B cell (primary cell): Measurements from ENCODE around the gene PRAME. TPM values are rescaled to one million over a fixed set of nuclear protein-coding genes. Genes with fewer than 3 reads are reported as not detected.
A peak's percentile ranks its signal among the peaks of the same experiment; 100 is the strongest.

Experiments used
- ATAC-seq: fragments of 200-7000 bp; cut with Tn5 transposase; one replicate; pipeline ENCODE4 v1.10.0; 2021; ENCODE audit warnings: low read depth, mild to moderate bottlenecking, moderate number of reproducible peaks, moderate library complexity
- CTCF ChIA-PET: fragments of 350-600 bp; sonication (Branson Sonifier 250); formaldehyde crosslinking; loops from one replicate; lab custom pipeline; 2021; ENCODE audit warnings: antibody characterized with exemption, inconsistent platforms; lab: Charles Lee
- POLR2A ChIA-PET: fragments of 350-600 bp; sonication (Branson Sonifier 250); formaldehyde crosslinking; loops from one replicate; lab custom pipeline; 2021; ENCODE audit warnings: antibody characterized with exemption; lab: Charles Lee
- DNase-seq: peaks from one replicate; pipeline ENCODE4 v3.0.0; 2013
- H2AFZ ChIP-seq: 2 replicates; pipeline ENCODE4 v1.6.1; 2012; ENCODE audit warnings: mild to moderate bottlenecking, low read depth, low read length; ENCODE audit not compliant: insufficient read depth, poor library complexity, severe bottlenecking
- H3K27ac ChIP-seq, 2 donors: 1 replicate in 1 of 2; 2 replicates in 1 of 2; pipeline ENCODE4 v1.5.1; 2012 to 2013; ENCODE audit warnings: low read length in 2 of 2, mild to moderate bottlenecking in 2 of 2, moderate library complexity in 1 of 2
- H3K27me3 ChIP-seq, 4 experiments: fragments of 200-600 bp in 1 of 4; sonication (generic) in 1 of 4; replicated peaks in 1 of 4; 1 replicate in 2 of 4; 2 replicates in 2 of 4; pipeline versions ENCODE4 v1.6.1 to v1.7.0; 2013 to 2016; ENCODE audit warnings: low read length in 3 of 4, mild to moderate bottlenecking in 2 of 4, mixed read lengths in 1 of 4, moderate library complexity in 1 of 4; ENCODE audit not compliant: insufficient read depth in 4 of 4, control insufficient read depth in 3 of 4; ENCODE audit errors: control extremely low read depth in 1 of 4
- H3K36me3 ChIP-seq, 2 experiments: replicated peaks in 1 of 2; 1 replicate in 1 of 2; 2 replicates in 1 of 2; pipeline versions ENCODE4 v1.6.1 to v1.7.1; 2013; ENCODE audit warnings: low read length in 1 of 2; ENCODE audit not compliant: insufficient read depth in 2 of 2, control insufficient read depth in 1 of 2; ENCODE audit errors: control extremely low read depth in 1 of 2, extremely low read depth in 1 of 2
- H3K4me1 ChIP-seq, 2 donors: fragments of 200-600 bp in 1 of 2; sonication (generic) in 1 of 2; 1 replicate in 1 of 2; 2 replicates in 1 of 2; pipeline versions ENCODE4 v1.5.1 to v1.6.1; 2013 to 2017; ENCODE audit warnings: low read length in 2 of 2; ENCODE audit not compliant: control insufficient read depth in 2 of 2, insufficient read depth in 2 of 2
- H3K4me2 ChIP-seq: replicated peaks from 2 replicates; pipeline ENCODE3; 2012; ENCODE audit warnings: mild to moderate bottlenecking, low read depth, low read length; ENCODE audit not compliant: poor library complexity, severe bottlenecking
- H3K4me3 ChIP-seq, 5 experiments: fragments of 200-600 bp in 1 of 5; sonication (generic) in 1 of 5; 1 replicate in 3 of 5; 2 replicates in 2 of 5; pipeline versions ENCODE4 v1.5.1 to v1.7.0; 2011 to 2016; ENCODE audit warnings: low read length in 4 of 5, mild to moderate bottlenecking in 4 of 5, low read depth in 2 of 5, control low read depth in 1 of 5, moderate library complexity in 1 of 5; ENCODE audit not compliant: insufficient read depth in 1 of 5; ENCODE audit errors: control extremely low read depth in 1 of 5, extremely low read depth in 1 of 5
- H3K79me2 ChIP-seq: fragments of 200-600 bp; sonication (generic); one replicate; pipeline ENCODE4 v1.6.0; 2016; ENCODE audit warnings: low read length; ENCODE audit not compliant: control insufficient read depth, insufficient read depth
- H3K9ac ChIP-seq: fragments of 200-600 bp; sonication (generic); 2 replicates; pipeline ENCODE4 v1.6.1; 2017; ENCODE audit warnings: mild to moderate bottlenecking, low read length, moderate library complexity
- H3K9me3 ChIP-seq, 3 donors: one replicate each; pipeline versions ENCODE4 v1.6.1 to v1.7.1; 2013; ENCODE audit warnings: low read length in 2 of 3; ENCODE audit not compliant: control insufficient read depth in 2 of 3, insufficient read depth in 1 of 3; ENCODE audit errors: control extremely low read depth in 1 of 3
- H4K20me1 ChIP-seq: 2 replicates; pipeline ENCODE4 v1.6.0; 2012; ENCODE audit warnings: mild to moderate bottlenecking, low read length; ENCODE audit not compliant: insufficient read depth, control insufficient read depth, poor library complexity, severe bottlenecking
- H3K27ac Mint-ChIP-seq: one replicate; pipeline ENCODE4 v1.8.0; 2021; ENCODE audit warnings: mixed read lengths
- H3K27me3 Mint-ChIP-seq: one replicate; pipeline ENCODE4 v1.8.0; 2021; ENCODE audit warnings: mixed read lengths
- H3K4me1 Mint-ChIP-seq: one replicate; pipeline ENCODE4 v1.8.0; 2021; ENCODE audit warnings: mixed read lengths
- H3K4me3 Mint-ChIP-seq: one replicate; pipeline ENCODE4 v1.8.0; 2021; ENCODE audit warnings: mixed read lengths
- H3K9me3 Mint-ChIP-seq: one replicate; pipeline ENCODE4 v1.8.0; 2022; ENCODE audit warnings: mixed read lengths; ENCODE audit not compliant: insufficient read depth
- EZH2 ChIP-seq: IDR thresholded peaks from 2 replicates; pipeline ENCODE4 v1.6.1; 2012; ENCODE audit warnings: borderline replicate concordance, low read depth, mild to moderate bottlenecking, moderate library complexity, low read length; ENCODE audit not compliant: insufficient read depth, poor library complexity, severe bottlenecking
- WGBS: methylation state at CpG from one replicate; pipeline ENCODE4 v1.1.5; 2013; ENCODE audit warnings: missing lambda C conversion rate; ENCODE audit not compliant: insufficient coverage; 5-methylcytosine and 5-hydroxymethylcytosine counted together
- intact Hi-C: fragments of 100-400 bp; cut with micrococcal nuclease; formaldehyde crosslinking; loops from one replicate; pipeline ENCODE4 v1.10.0; 2022
- polyA plus RNA-seq: library from polyadenylated mRNA; depleted of rRNA; stranded (reverse); fragments of >200 nt; gene quantifications from 2 replicates; pipeline ENCODE4 v1.2.3, GENCODE V29; 2012
- total RNA-seq, 2 donors: library from RNA; stranded (reverse); fragments of 120-200 nt in 1 of 2; gene quantifications; 1 replicate in 1 of 2; 2 replicates in 1 of 2; pipeline versions ENCODE4 v1.2.3 to v1.2.4, GENCODE V29; 2013 to 2022
- TF ChIP-seq, protein P1 (sequence below): fragments of 200-600 bp; IDR thresholded peaks from one replicate; pipeline ENCODE4 v1.8.0; 2022; ENCODE audit warnings: antibody characterized with exemption, mild to moderate bottlenecking

PRAME gene
- total and polyA plus RNA-seq, 2 donors (not counting 1 experiment from before 2014, with no cell fraction given): 0.63 TPM; not detected in 1

DNA sequence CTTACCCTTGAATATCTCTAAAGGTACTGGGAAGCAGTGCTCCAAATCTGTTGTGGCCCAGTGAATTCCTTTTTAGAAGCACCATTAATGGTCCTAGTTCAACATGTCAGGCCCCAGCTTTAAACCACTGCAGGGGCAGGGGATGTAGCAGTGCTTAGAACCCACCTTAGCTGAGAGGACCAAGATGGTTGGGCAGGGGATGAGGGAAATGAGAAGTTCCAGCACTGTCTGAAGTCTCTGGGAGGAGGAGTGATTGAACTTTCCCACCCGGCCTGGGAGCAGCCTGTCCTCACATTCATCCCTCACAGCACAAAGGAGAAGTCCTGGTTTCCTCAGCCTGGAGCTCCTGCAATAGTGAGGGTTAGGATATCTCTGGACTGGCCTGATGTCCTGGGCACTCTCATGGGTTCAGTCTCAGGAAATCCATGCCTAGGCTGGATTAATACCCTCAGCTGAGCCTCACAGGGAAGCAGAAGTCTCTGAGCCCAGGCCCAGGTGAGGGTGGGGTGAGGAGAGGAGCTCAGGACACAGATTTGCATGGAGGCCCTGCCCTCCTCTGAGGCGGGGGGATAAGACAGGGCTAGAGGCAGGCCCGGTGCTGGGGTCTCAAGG, 28.6 kb upstream of the PRAME start:
- peak overlapping the region in 1 of 2 donors; percentile 23 for H3K27ac ChIP-seq
- H2AFZ ChIP-seq: no peak overlapping the region
- H3K4me3 Mint-ChIP-seq: no peak overlapping the region
- no peak for DNase-seq
- WGBS: no CpG with 5 or more reads among the region's 3 CpGs
- no peak overlapping the region for H3K27ac Mint-ChIP-seq
- no peak for ATAC-seq
- peaks cover 36 to 38% of the 10 kb centered on the region in 2 donors for H3K4me1 ChIP-seq
- intact Hi-C loops: loop anchor here (1.0 to 10.0 kb wide), 7 partner anchors 40 to 541 kb away; no protein-coding TSS in a partner anchor
- H3K9me3 Mint-ChIP-seq: no peaks in the 10 kb centered on the region
- H4K20me1 ChIP-seq: no peaks in the 10 kb centered on the region
- H3K27me3 Mint-ChIP-seq: no peaks in the 10 kb centered on the region
- TF ChIP-seq, protein P1, sequence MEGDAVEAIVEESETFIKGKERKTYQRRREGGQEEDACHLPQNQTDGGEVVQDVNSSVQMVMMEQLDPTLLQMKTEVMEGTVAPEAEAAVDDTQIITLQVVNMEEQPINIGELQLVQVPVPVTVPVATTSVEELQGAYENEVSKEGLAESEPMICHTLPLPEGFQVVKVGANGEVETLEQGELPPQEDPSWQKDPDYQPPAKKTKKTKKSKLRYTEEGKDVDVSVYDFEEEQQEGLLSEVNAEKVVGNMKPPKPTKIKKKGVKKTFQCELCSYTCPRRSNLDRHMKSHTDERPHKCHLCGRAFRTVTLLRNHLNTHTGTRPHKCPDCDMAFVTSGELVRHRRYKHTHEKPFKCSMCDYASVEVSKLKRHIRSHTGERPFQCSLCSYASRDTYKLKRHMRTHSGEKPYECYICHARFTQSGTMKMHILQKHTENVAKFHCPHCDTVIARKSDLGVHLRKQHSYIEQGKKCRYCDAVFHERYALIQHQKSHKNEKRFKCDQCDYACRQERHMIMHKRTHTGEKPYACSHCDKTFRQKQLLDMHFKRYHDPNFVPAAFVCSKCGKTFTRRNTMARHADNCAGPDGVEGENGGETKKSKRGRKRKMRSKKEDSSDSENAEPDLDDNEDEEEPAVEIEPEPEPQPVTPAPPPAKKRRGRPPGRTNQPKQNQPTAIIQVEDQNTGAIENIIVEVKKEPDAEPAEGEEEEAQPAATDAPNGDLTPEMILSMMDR: no peak
- no peak for TF ChIP-seq EZH2
- H3K4me2 ChIP-seq: peak overlapping the region; percentile 54
- ChIA-PET CTCF (interaction anchor here (0.6 to 6.9 kb wide), 65 partner anchors 8 to 1967 kb away, joined by 3 to 66 read pairs (median 4); partner anchors contain the start of gene ZNF280B), POLR2A (no interaction called here)
- no peaks in the 10 kb centered on the region for H3K36me3 ChIP-seq
- H3K9me3 ChIP-seq: no peaks in the 10 kb centered on the region
- no peak overlapping the region for H3K9ac ChIP-seq
- no peak overlapping the region for H3K4me3 ChIP-seq
- H3K4me1 Mint-ChIP-seq: peaks cover 33% of the 10 kb centered on the region
- no peaks in the 10 kb centered on the region for H3K27me3 ChIP-seq
- H3K79me2 ChIP-seq: no peaks in the 10 kb centered on the region

DNA sequence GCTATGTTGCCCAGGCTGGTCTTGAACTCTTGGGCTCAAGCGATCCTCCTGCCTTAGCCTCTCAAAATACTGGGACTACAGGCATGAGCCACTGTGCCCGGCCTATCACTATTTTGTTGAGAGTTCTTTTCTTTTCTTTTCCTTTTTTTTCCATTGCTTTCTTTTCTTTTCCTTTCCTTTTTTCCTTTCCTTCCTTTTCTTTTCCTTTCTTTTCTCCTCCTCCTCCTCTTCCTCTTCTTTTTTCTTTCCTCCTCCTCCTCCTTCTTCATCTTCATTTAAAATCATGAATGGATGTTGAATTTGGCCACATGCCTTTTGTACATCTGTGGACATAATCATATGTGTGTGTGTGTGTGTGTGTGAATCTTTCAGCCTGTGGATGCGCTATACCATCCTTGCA, 25.7 kb upstream of the PRAME start:
- Mint-ChIP-seq H3K9me3 (no peaks in the 10 kb centered on the region), H3K4me1 (peaks cover 35% of the 10 kb centered on the region), H3K27me3 (no peaks in the 10 kb centered on the region), H3K27ac (no peak overlapping the region), H3K4me3 (no peak overlapping the region)
- H3K27me3 ChIP-seq: no peaks in the 10 kb centered on the region
- no peak for TF ChIP-seq EZH2
- TF ChIP-seq, protein P1: no peak
- no peak for ATAC-seq
- DNase-seq: no peak
- H3K36me3 ChIP-seq: no peaks in the 10 kb centered on the region
- H3K9ac ChIP-seq: no peak overlapping the region
- CTCF ChIA-PET: interaction anchor here (0.8 to 6.9 kb wide), 5 partner anchors 8 to 371 kb away, joined by 3 to 66 read pairs (median 35); no protein-coding TSS in a partner anchor
- peaks cover 0 to 4% (median 0%) of the 10 kb centered on the region in 3 donors for H3K9me3 ChIP-seq
- H2AFZ ChIP-seq: no peak overlapping the region
- 100% methylated on average over 1 of the region's 3 CpGs for WGBS
- no peaks in the 10 kb centered on the region for H4K20me1 ChIP-seq
- intact Hi-C loops: loop anchor here (5.0 to 10.0 kb wide), 4 partner anchors 37 to 380 kb away; no protein-coding TSS in a partner anchor
- H3K4me3 ChIP-seq: no peak overlapping the region
- POLR2A ChIA-PET: no interaction called here
- H3K27ac ChIP-seq: no peak overlapping the region
- H3K4me1 ChIP-seq: peaks cover 38% of the 10 kb centered on the region in 2 donors
- no peaks in the 10 kb centered on the region for H3K79me2 ChIP-seq
- no peak overlapping the region for H3K4me2 ChIP-seq
